HAP-1 (cell line): Measurements from ENCODE around the gene CCDC192.
"Not testable (repeated sequence)": the region's sequence is repeated elsewhere in the genome, so short reads cannot be mapped to it uniquely, and the experiment has no call there.

ENCODE experiments used
- DNase-seq, 2 experiments: peaks; one replicate each; pipeline ENCODE4 v3.0.0-alpha.2; 2016 to 2020; ENCODE audit warnings: low spot score in 2 of 2
- H3K27me3 ChIP-seq: fragments of 250-450 bp; sonication (Bioruptor Pico); 2 replicates; pipeline ENCODE4 v1.5.1; 2020; ENCODE audit warnings: low read depth, mild to moderate bottlenecking, moderate library complexity
- H3K36me3 ChIP-seq: fragments of 250-450 bp; sonication (Bioruptor Pico); replicated peaks from 2 replicates; pipeline ENCODE4 v1.5.1; 2020; ENCODE audit warnings: mild to moderate bottlenecking
- H3K4me1 ChIP-seq: fragments of 250-450 bp; sonication (Bioruptor Pico); 2 replicates; pipeline ENCODE4 v1.5.1; 2020; ENCODE audit warnings: mild to moderate bottlenecking
- H3K4me3 ChIP-seq: fragments of 250-450 bp; sonication (Bioruptor Pico); 2 replicates; pipeline ENCODE4 v1.5.1; 2020; ENCODE audit warnings: mild to moderate bottlenecking, moderate library complexity
- H3K9me3 ChIP-seq: fragments of 250-450 bp; sonication (Bioruptor Pico); 2 replicates; pipeline ENCODE4 v1.5.1; 2020; ENCODE audit warnings: mild to moderate bottlenecking, moderate library complexity
- in situ Hi-C: fragments of 300-500 bp; cut with MboI; formaldehyde crosslinking; loops from 3 replicates; pipeline ENCODE4 v1.14.3; 2020; ENCODE audit warnings: low sequenced_read_pairs, inconsistent platforms, mixed read lengths

CCDC192 gene

GRCh38 chr5:127702926-127703561, at the start of gene CCDC192:
Gene CCDC192, plus strand, starts transcription at chr5:127703391. Its CDS starts 55 bp downstream, at chr5:127703446.
- in situ Hi-C loops, result no loop called here
- no peaks in the 10 kb centered on the region for H3K36me3 ChIP-seq
- peaks cover 18% of the 10 kb centered on the region for H3K4me1 ChIP-seq
- H3K27me3 ChIP-seq, result no peaks in the 10 kb centered on the region
- no peak for DNase-seq
- no peaks in the 10 kb centered on the region for H3K9me3 ChIP-seq
- H3K4me3 ChIP-seq, result no peak within 1 kb of the TSS

- Histone ChIP-seq H3K9me3 (no peaks in the 10 kb centered on the region), H3K27me3 (peaks cover 8% of the 10 kb centered on the region)
These were observed 46.4 kb upstream of the CCDC192 start for GRCh38 chr5:127656825-127657224.

GRCh38 chr5:127660047-127660733, 43.0 kb upstream of the CCDC192 start:
- no peak for DNase-seq
- Histone ChIP-seq H3K4me1 (peaks cover 3% of the 10 kb centered on the region; the same call in 1 of the 2 replicates), H3K4me3 (no peak overlapping the region), H3K27me3 (peaks cover 4% of the 10 kb centered on the region; the same call in 1 of the 2 replicates), H3K36me3 (no peaks in the 10 kb centered on the region), H3K9me3 (no peaks in the 10 kb centered on the region)
- in situ Hi-C loops, result no loop called here

More at GRCh38 chr5:127656825-127657224, 46.4 kb upstream of the CCDC192 start:
- Histone ChIP-seq H3K36me3 (no peaks in the 10 kb centered on the region), H3K4me1 (no peaks in the 10 kb centered on the region; the same call in 1 of the 2 replicates), H3K4me3 (no peak overlapping the region)
- no peak for DNase-seq
- in situ Hi-C loops, result no loop called here

DNA sequence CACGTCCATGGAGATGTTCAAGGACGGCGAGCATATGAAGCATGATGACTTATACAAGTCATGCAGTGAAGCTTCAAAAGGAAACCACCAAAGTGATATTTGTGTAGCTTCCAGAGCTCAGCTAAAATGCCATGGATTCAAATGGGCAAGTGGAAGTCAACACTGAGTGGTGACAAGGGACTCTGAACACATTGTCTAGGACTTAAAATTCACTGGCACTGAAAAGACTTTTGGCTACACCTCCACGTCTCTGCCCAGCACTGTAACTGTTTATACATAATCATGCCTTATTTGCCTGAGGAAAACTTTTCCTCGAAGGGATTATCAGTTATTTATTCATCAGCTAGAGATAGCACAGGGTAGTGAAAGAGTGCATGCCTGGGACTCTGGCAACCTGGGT, 39.1 kb upstream of the CCDC192 start:
- Histone ChIP-seq H3K4me3 (no peak overlapping the region), H3K36me3 (no peaks in the 10 kb centered on the region), H3K9me3 (no peaks in the 10 kb centered on the region), H3K27me3 (no peaks in the 10 kb centered on the region), H3K4me1 (peaks cover 3% of the 10 kb centered on the region; the same call in 1 of the 2 replicates)
- in situ Hi-C loops, result no loop called here
- no peak for DNase-seq

DNA sequence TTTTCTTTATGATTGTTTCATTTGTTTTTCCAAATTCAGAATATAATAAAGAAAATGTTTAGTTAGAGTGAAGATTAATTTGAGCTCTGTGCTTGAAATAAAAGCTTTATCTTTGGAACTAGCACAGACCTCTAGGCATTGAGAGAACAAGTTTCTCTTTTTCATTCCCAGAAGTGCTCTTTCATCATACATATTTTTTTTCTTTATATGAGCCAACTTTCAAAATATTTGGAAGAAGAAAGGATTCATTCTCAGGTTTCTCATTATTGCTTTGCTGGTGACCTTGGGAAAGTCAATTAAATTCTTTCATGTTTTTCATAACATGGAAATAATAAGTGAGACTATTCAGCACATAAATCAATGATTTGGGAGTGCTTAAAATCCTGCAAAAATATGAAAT, 37.5 kb upstream of the CCDC192 start:
- Histone ChIP-seq H3K4me3 (no peak overlapping the region), H3K27me3 (no peaks in the 10 kb centered on the region)
- DNase-seq, result no peak

GRCh38 chr5:127666043-127666716, 37.0 kb upstream of the CCDC192 start:
- H3K36me3 ChIP-seq, result no peaks in the 10 kb centered on the region
- H3K9me3 ChIP-seq, result no peaks in the 10 kb centered on the region
- no peaks in the 10 kb centered on the region for H3K27me3 ChIP-seq
- H3K4me3 ChIP-seq, result no peak overlapping the region
- H3K4me1 ChIP-seq, result peaks cover 3% of the 10 kb centered on the region; the same call in 1 of the 2 replicates
- in situ Hi-C loops, result no loop called here
- DNase-seq, result no peak

More for the DNA sequence above, 37.5 kb upstream of the CCDC192 start:
- H3K36me3 ChIP-seq, result no peaks in the 10 kb centered on the region
- in situ Hi-C loops, result no loop called here
- no peaks in the 10 kb centered on the region for H3K9me3 ChIP-seq
- H3K4me1 ChIP-seq, result peaks cover 3% of the 10 kb centered on the region; the same call in 1 of the 2 replicates

DNA sequence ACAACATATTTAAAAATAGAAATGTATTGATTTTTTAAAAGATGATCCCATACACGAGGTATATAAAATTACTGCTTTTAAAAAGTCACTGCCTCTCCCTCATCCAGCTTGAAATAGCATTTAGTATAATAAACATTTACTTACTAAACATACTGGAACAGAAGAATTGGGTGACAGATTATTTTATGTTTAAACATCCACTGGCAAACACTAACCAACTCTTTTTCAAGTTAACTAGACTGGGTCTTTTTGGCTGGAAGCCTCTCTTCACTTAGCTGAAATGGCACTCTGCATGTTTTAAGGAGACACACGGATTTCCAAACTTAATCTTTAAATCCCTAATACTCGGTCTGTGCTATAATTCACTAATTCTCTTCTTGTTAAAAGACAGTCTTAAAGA, 35.3 kb upstream of the CCDC192 start:
- H3K36me3 ChIP-seq, result no peaks in the 10 kb centered on the region
- in situ Hi-C loops, result no loop called here
- H3K9me3 ChIP-seq, result no peaks in the 10 kb centered on the region
- peaks cover 1% of the 10 kb centered on the region; the same call in 1 of the 2 replicates for H3K4me1 ChIP-seq
- no peak for DNase-seq
- H3K4me3 ChIP-seq, result no peak overlapping the region
- no peaks in the 10 kb centered on the region for H3K27me3 ChIP-seq

DNA sequence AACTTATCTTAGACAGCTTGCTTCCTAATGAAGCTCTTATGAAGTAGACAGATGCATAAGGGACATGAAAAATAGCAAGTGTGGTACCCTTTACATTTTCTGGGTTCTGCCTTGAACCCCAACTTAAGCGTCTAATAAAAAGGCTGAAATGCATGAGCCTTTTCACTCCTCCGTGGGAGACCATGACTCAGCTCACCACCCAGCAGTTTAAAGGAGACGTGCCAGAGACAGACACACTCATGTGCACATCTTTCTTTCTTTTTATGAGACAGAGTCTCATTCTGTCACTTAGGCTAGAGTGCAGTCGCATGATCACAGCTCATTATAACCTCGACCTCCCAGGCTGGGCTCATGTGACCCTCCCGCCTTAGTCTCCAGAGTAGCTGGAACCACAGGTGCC, 32.0 kb upstream of the CCDC192 start:
- H3K27me3 ChIP-seq, result no peaks in the 10 kb centered on the region
- no peaks in the 10 kb centered on the region for H3K36me3 ChIP-seq
- no peak for DNase-seq
- no peaks in the 10 kb centered on the region for H3K4me1 ChIP-seq
- no peaks in the 10 kb centered on the region for H3K9me3 ChIP-seq
- in situ Hi-C loops, result no loop called here
- H3K4me3 ChIP-seq, result no peak overlapping the region

DNA sequence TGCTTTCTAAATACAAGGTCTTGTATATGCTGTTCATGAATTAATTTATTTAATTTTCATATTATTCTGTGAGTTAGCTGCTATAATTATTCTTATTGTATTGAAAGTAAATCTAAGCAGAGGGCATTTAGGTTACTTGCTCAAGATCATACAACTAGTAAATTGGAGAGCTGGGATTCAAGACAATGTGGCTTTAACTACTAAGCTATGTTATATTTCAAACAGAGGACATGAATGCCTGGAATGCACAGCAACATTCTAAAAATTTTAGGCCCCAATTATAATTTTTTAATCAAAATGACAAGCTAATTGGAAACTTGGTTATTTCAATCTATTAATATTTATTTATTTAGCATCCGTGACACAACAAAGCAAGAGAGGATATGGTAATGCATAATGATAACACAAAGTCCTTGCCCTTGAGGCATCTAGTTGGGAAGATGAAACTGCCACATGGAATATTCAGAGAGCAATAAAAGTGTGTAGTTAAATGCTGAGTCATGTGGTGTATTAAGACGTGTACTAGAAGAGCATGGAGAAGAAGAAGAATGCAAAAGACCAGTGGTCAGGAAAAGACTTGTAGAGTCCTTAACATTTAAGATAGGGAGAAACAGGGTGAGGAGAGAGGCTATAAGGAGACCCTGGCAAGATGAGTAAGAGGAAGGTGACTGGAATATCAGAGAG, 29.9 kb upstream of the CCDC192 start:
- no peaks in the 10 kb centered on the region for H3K36me3 ChIP-seq
- no peak overlapping the region for H3K4me3 ChIP-seq
- H3K4me1 ChIP-seq, result no peaks in the 10 kb centered on the region
- H3K9me3 ChIP-seq, result no peaks in the 10 kb centered on the region
- DNase-seq, result no peak
- H3K27me3 ChIP-seq, result no peaks in the 10 kb centered on the region
- in situ Hi-C loops, result no loop called here

DNA sequence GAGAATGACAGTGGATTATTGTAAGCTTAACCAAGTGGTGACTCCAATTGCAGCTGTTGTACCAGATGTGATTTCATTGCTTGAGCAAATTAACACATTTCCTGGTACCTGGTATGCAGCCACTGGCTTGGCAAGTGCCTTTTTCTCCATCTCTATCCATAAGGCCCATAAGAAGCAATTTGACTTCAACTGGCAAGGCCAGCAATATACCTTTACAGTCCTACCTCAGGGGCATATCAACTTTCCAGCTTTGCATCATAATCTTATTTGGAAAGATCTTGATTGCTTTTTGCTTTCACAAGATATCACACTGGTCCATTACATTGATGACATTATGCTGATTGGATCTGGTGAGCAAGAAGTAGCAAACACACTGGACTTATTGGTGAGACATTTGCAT, 26.2 kb upstream of the CCDC192 start:
- H3K4me3 ChIP-seq, H3K4me1 ChIP-seq, in situ Hi-C loops, H3K36me3 ChIP-seq, DNase-seq, H3K27me3 ChIP-seq, H3K9me3 ChIP-seq: not testable (repeated sequence)

- H3K4me3 ChIP-seq, H3K4me1 ChIP-seq, H3K9me3 ChIP-seq, DNase-seq, H3K36me3 ChIP-seq, in situ Hi-C loops, H3K27me3 ChIP-seq: not testable (repeated sequence)
These were observed 23.4 kb upstream of the CCDC192 start for GRCh38 chr5:127679691-127680330.

GRCh38 chr5:127680595-127680994, 22.6 kb upstream of the CCDC192 start:
- no peaks in the 10 kb centered on the region for H3K4me1 ChIP-seq
- H3K36me3 ChIP-seq, result no peaks in the 10 kb centered on the region
- H3K27me3 ChIP-seq, result no peaks in the 10 kb centered on the region
- DNase-seq, result no peak
- H3K9me3 ChIP-seq, result no peaks in the 10 kb centered on the region; the same call in 1 of the 2 replicates
- in situ Hi-C loops, result no loop called here
- no peak overlapping the region for H3K4me3 ChIP-seq

DNA sequence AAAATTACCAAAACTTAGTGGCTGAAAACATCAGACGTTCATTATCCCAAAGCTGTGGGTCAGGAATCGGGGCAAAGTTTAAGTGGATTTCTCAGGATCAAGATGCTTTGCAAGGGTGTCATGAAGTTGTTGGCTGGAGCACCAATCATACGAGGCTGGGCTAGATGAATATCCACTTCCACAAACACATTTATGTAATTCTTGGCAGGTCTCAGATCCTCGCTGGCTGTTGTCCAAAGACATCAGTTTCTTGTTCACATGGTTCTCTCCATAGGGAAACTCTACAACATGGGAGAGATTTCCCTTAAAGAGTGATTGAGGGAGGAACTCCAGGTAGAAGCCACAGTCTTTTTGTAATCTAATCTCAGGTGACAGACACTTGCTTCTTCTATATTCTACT, 20.2 kb upstream of the CCDC192 start:
- DNase-seq, result no peak
- no peaks in the 10 kb centered on the region for H3K36me3 ChIP-seq
- H3K27me3 ChIP-seq, result no peaks in the 10 kb centered on the region
- H3K4me1 ChIP-seq, result no peaks in the 10 kb centered on the region
- no peaks in the 10 kb centered on the region; the same call in 1 of the 2 replicates for H3K9me3 ChIP-seq
- in situ Hi-C loops, result no loop called here
- no peak overlapping the region for H3K4me3 ChIP-seq
